ENCODE results near the gene PRR35. TPM values are rescaled to one million over a fixed set of nuclear protein-coding genes. Genes with fewer than 3 reads are reported as not detected.

PRR35 gene
- total and polyA plus RNA-seq, 4 donors, result not detected

GRCh38 chr16:568401-569258, 8.4 kb downstream of the PRR35 start:
- no peak overlapping the region for H3K27ac ChIP-seq (ENCODE audit: low read depth in 1 of 2, low read length in 2 of 2)
- no peaks in the 10 kb centered on the region for H3K9me3 ChIP-seq (ENCODE audit: control insufficient read depth in 4 of 4, low read length in 3 of 4)
- H3K4me1 ChIP-seq (ENCODE audit: control insufficient read depth in 4 of 4, insufficient read depth in 4 of 4, low read length in 3 of 4), result peaks cover 5 to 37% (median 14%) of the 10 kb centered on the region in 4 donors
- DNase-seq (ENCODE audit: low spot score), result peak; percentile 87
- H3K36me3 ChIP-seq (ENCODE audit: control insufficient read depth in 4 of 4, insufficient read depth in 3 of 4, low read depth in 1 of 4, low read length in 3 of 4), result no peaks in the 10 kb centered on the region
- H3K27me3 ChIP-seq (ENCODE audit: control insufficient read depth in 4 of 4, insufficient read depth in 4 of 4, low read length in 3 of 4), result no peaks in the 10 kb centered on the region
- no peak overlapping the region for H3K9ac ChIP-seq (ENCODE audit: low read depth in 1 of 2, low read length in 2 of 2)
- H3K4me3 ChIP-seq (ENCODE audit: low read depth in 1 of 3, low read length in 3 of 3), result no peak overlapping the region
- WGBS, result 86% methylated on average over 11 of the region's 11 CpGs
- TF ChIP-seq RXRA (IDR thresholded peaks at IDR 0.05), result no peak
- TF ChIP-seq HNF4G (IDR thresholded peaks at IDR 0.05), result no peak
- no peak for TF ChIP-seq NR2F2 (IDR thresholded peaks at IDR 0.05)
- no peak for TF ChIP-seq GABPA (IDR thresholded peaks at IDR 0.05 in 1 of 2, conservative IDR thresholded peaks at IDR 0.05 in 1 of 2)
- TF ChIP-seq HNF4A (conservative IDR thresholded peaks at IDR 0.05), result no peak
- TF ChIP-seq JUND (IDR thresholded peaks at IDR 0.05), result no peak
- TF ChIP-seq MAX (IDR thresholded peaks at IDR 0.05), result no peak
- no peak for TF ChIP-seq YY1 (IDR thresholded peaks at IDR 0.05)
- TF ChIP-seq ATF3 (IDR thresholded peaks at IDR 0.05), result no peak
- TF ChIP-seq RAD21 (IDR thresholded peaks at IDR 0.05), result no peak
- no peak for TF ChIP-seq REST (IDR thresholded peaks at IDR 0.05)
- TF ChIP-seq TAF1 (conservative IDR thresholded peaks at IDR 0.05), result no peak
- no peak for TF ChIP-seq SP1 (IDR thresholded peaks at IDR 0.05)
- TF ChIP-seq CTCF (IDR thresholded peaks at IDR 0.05; ENCODE audit: low read depth, low read length, missing input control), result no peak
- no peak for TF ChIP-seq FOXA1 (IDR thresholded peaks at IDR 0.05)
